IMR-90 (cell line): Measurements from ENCODE around the gene TRPM1. TPM values are rescaled to one million over a fixed set of nuclear protein-coding genes. Genes with fewer than 3 reads are reported as not detected.

Experiments used
- ATAC-seq: fragments of 200-7000 bp; cut with Tn5 transposase; 2 replicates; pipeline ENCODE4 v1.9.1; 2020; ENCODE audit warnings: low read depth, mild to moderate bottlenecking, moderate library complexity
- BruUV-seq: library from RNA; stranded (reverse); fragments of 400-500 nt; replicated peaks from 2 replicates; lab custom pipeline; 2021; lab: Mats Ljungman, UMichigan
- CTCF ChIA-PET: fragments of 300-600 bp; formaldehyde crosslinking; extraction: SDS; loops from one replicate; lab custom pipeline; 2021; ENCODE audit warnings: antibody characterized with exemption; lab: Yijun Ruan, JAX
- POLR2A ChIA-PET: fragments of 300-600 bp; sonication (Branson Sonifier 250); formaldehyde crosslinking; loops from one replicate; lab custom pipeline; 2022; ENCODE audit warnings: antibody characterized with exemption; ENCODE audit not compliant: unreplicated experiment; lab: Charles Lee
- DNase-seq: peaks from one replicate; pipeline ENCODE4 v3.0.0; 2013
- H2AFZ ChIP-seq: replicated peaks from 2 replicates; pipeline ENCODE3; 2013; ENCODE audit warnings: low read length, mild to moderate bottlenecking; ENCODE audit not compliant: poor library complexity
- H2AK5ac ChIP-seq: 2 replicates; pipeline ENCODE4 v1.6.1; 2013; ENCODE audit warnings: low read depth, low read length, inconsistent platforms
- H2AK9ac ChIP-seq: replicated peaks from 2 replicates; pipeline ENCODE3; 2013; ENCODE audit warnings: mild to moderate bottlenecking, low read depth, low read length, moderate library complexity; ENCODE audit not compliant: poor library complexity
- H2BK120ac ChIP-seq: 2 replicates; pipeline ENCODE4 v1.6.1; 2013; ENCODE audit warnings: low read depth, low read length, inconsistent platforms
- H2BK15ac ChIP-seq: 3 replicates; pipeline ENCODE4 v1.6.1; 2013; ENCODE audit warnings: low read depth, low read length, inconsistent platforms
- H2BK20ac ChIP-seq: 2 replicates; pipeline ENCODE4 v1.6.1; 2013; ENCODE audit warnings: low read depth, mild to moderate bottlenecking, inconsistent platforms, low read length, moderate library complexity
- H2BK5ac ChIP-seq: 2 replicates; pipeline ENCODE4 v1.6.1; 2013; ENCODE audit warnings: mild to moderate bottlenecking, low read depth, low read length, inconsistent platforms; ENCODE audit not compliant: poor library complexity, severe bottlenecking
- H3K14ac ChIP-seq: replicated peaks from 2 replicates; pipeline ENCODE4 v1.6.1; 2013; ENCODE audit warnings: low read depth, low read length, inconsistent platforms
- H3K18ac ChIP-seq: 2 replicates; pipeline ENCODE4 v1.6.1; 2013; ENCODE audit warnings: low read depth, low read length, control low read depth
- H3K23ac ChIP-seq: 2 replicates; pipeline ENCODE4 v1.6.1; 2013; ENCODE audit warnings: low read depth, low read length, inconsistent platforms
- H3K27ac ChIP-seq: 2 replicates; pipeline ENCODE4 v1.5.1; 2013; ENCODE audit warnings: mild to moderate bottlenecking, control low read depth, low read length; ENCODE audit not compliant: insufficient read depth
- H3K27me3 ChIP-seq: 2 replicates; pipeline ENCODE4 v1.6.1; 2013; ENCODE audit warnings: low read length; ENCODE audit not compliant: control insufficient read depth, insufficient read depth
- H3K36me3 ChIP-seq: 2 replicates; pipeline ENCODE4 v1.6.1; 2013; ENCODE audit warnings: low read length, mixed read lengths; ENCODE audit not compliant: control insufficient read depth, insufficient read depth
- H3K4ac ChIP-seq: 2 replicates; pipeline ENCODE4 v1.6.1; 2013; ENCODE audit warnings: low read depth, low read length, inconsistent platforms
- H3K4me1 ChIP-seq: 2 replicates; pipeline ENCODE4 v1.6.1; 2013; ENCODE audit warnings: low read length, mixed read lengths; ENCODE audit not compliant: control insufficient read depth, insufficient read depth
- H3K4me2 ChIP-seq: 2 replicates; pipeline ENCODE4 v1.6.1; 2013; ENCODE audit warnings: low read depth, mild to moderate bottlenecking, control low read depth, low read length, moderate library complexity
- H3K4me3 ChIP-seq: 2 replicates; pipeline ENCODE4 v1.5.1; 2013; ENCODE audit warnings: low read depth, mild to moderate bottlenecking, control low read depth, low read length, moderate library complexity; ENCODE audit not compliant: insufficient read depth
- H3K56ac ChIP-seq: 2 replicates; pipeline ENCODE4 v1.6.1; 2013; ENCODE audit warnings: low read length, inconsistent platforms; ENCODE audit not compliant: insufficient read depth; ENCODE audit errors: extremely low read depth
- H3K79me1 ChIP-seq, 2 experiments: 2 replicates each; pipeline ENCODE4 v1.6.1; 2013; ENCODE audit warnings: low read length in 2 of 2, inconsistent platforms in 1 of 2, low read depth in 1 of 2
- H3K9ac ChIP-seq: 2 replicates; pipeline ENCODE4 v1.6.1; 2013; ENCODE audit warnings: low read depth, low read length, control low read depth
- H3K9me1 ChIP-seq: 2 replicates; pipeline ENCODE4 v1.6.1; 2013; ENCODE audit warnings: low read length, inconsistent platforms; ENCODE audit not compliant: insufficient read depth
- H3K9me3 ChIP-seq: 2 replicates; pipeline ENCODE4 v1.6.1; 2013; ENCODE audit warnings: low read length; ENCODE audit not compliant: control insufficient read depth, insufficient read depth
- H4K20me1 ChIP-seq: 2 replicates; pipeline ENCODE4 v1.6.1; 2013; ENCODE audit warnings: low read length, inconsistent platforms; ENCODE audit not compliant: insufficient read depth
- H4K5ac ChIP-seq: 2 replicates; pipeline ENCODE4 v1.6.1; 2013; ENCODE audit warnings: mild to moderate bottlenecking, low read depth, low read length, control low read depth
- H4K8ac ChIP-seq, 2 experiments: 2 replicates each; pipeline ENCODE4 v1.6.1; 2013; ENCODE audit warnings: low read depth in 2 of 2, low read length in 2 of 2, control low read depth in 1 of 2, inconsistent platforms in 1 of 2
- H4K91ac ChIP-seq: 2 replicates; pipeline ENCODE4 v1.6.1; 2013; ENCODE audit warnings: low read depth, low read length, inconsistent platforms; ENCODE audit not compliant: insufficient read depth
- BHLHE40 ChIP-seq: fragments of 150-350 bp; IDR thresholded peaks from 2 replicates; pipeline ENCODE4 v1.6.1; 2016; ENCODE audit warnings: mild to moderate bottlenecking, low read depth, low read length
- CEBPB ChIP-seq: IDR thresholded peaks from 2 replicates; pipeline ENCODE4 v1.6.1; 2012; ENCODE audit warnings: low read depth, low read length, improper control_type of control experiment
- CHD1 ChIP-seq: IDR thresholded peaks from 2 replicates; pipeline ENCODE4 v1.6.1; 2012; ENCODE audit warnings: low read depth, low read length, improper control_type of control experiment
- FOS ChIP-seq: fragments of 150-350 bp; IDR thresholded peaks from 2 replicates; pipeline ENCODE4 v1.6.1; 2016; ENCODE audit warnings: low read depth, low read length
- MAFK ChIP-seq: IDR thresholded peaks from 2 replicates; pipeline ENCODE4 v1.6.1; 2012; ENCODE audit warnings: low read depth, low read length, improper control_type of control experiment
- MAZ ChIP-seq: IDR thresholded peaks from 2 replicates; pipeline ENCODE4 v1.6.1; 2012; ENCODE audit warnings: low read depth, mild to moderate bottlenecking, low read length, improper control_type of control experiment, moderate library complexity, borderline replicate concordance
- NFE2L2 ChIP-seq: fragments of 150-350 bp; IDR thresholded peaks from 2 replicates; pipeline ENCODE4 v1.6.1; 2016; ENCODE audit warnings: low read depth, mild to moderate bottlenecking, low read length
- POLR2A ChIP-seq: IDR thresholded peaks from 2 replicates; pipeline ENCODE4 v1.6.1; 2012; ENCODE audit warnings: mild to moderate bottlenecking, low read depth, low read length
- RAD21 ChIP-seq: IDR thresholded peaks from 2 replicates; pipeline ENCODE4 v1.6.1; 2012; ENCODE audit warnings: low read length, improper control_type of control experiment
- RCOR1 ChIP-seq: IDR thresholded peaks from 2 replicates; pipeline ENCODE4 v1.6.1; 2012; ENCODE audit warnings: mild to moderate bottlenecking, low read length, improper control_type of control experiment; ENCODE audit not compliant: insufficient replicate concordance
- RFX5 ChIP-seq: IDR thresholded peaks from 2 replicates; pipeline ENCODE4 v1.8.0; 2012; ENCODE audit warnings: low read depth, mild to moderate bottlenecking, low read length, moderate library complexity
- SMC3 ChIP-seq: fragments of 150-350 bp; IDR thresholded peaks from 2 replicates; pipeline ENCODE4 v1.6.1; 2016; ENCODE audit warnings: low read depth, mild to moderate bottlenecking, antibody characterized with exemption, low read length, moderate library complexity
- WGBS, 2 experiments: methylation state at CpG; one replicate each; pipeline versions ENCODE4 v1.1.5 to v1.1.7; 2013; ENCODE audit warnings: missing lambda C conversion rate in 2 of 2; ENCODE audit not compliant: insufficient read length in 1 of 2; ENCODE audit errors: extremely low coverage in 2 of 2; 5-methylcytosine and 5-hydroxymethylcytosine counted together
- dilution Hi-C: fragments of 300-500 bp; cut with HindIII; formaldehyde crosslinking; loops from one replicate; pipeline ENCODE4 v1.14.3; 2018; ENCODE audit warnings: low sequenced_read_pairs; ENCODE audit not compliant: unreplicated experiment
- in situ Hi-C: fragments of 300-500 bp; cut with MboI; formaldehyde crosslinking; loops from 3 replicates; pipeline ENCODE4 v1.14.3; 2019; ENCODE audit warnings: low sequenced_read_pairs, inconsistent platforms, mixed read lengths
- intact Hi-C: fragments of 100-400 bp; cut with micrococcal nuclease; formaldehyde crosslinking; loops from 2 replicates; pipeline ENCODE4 v1.10.0; 2022
- polyA plus RNA-seq, 3 experiments: library from polyadenylated mRNA; depleted of rRNA; stranded (reverse); fragments of >200 nt; gene quantifications; 2 replicates each; pipeline ENCODE4 v1.2.3, GENCODE V29; 2012; ENCODE audit warnings: low replicate concordance in 1 of 3
- total RNA-seq: library from RNA; depleted of rRNA; stranded (reverse); fragments of >200 nt; gene quantifications from 2 replicates; pipeline ENCODE4 v1.2.3, GENCODE V29; 2012
- TF ChIP-seq, protein P1 (sequence below): conservative IDR thresholded peaks from 2 replicates; pipeline ENCODE4 v1.5.1; 2012; ENCODE audit warnings: mild to moderate bottlenecking, low read depth, low read length, improper control_type of control experiment
- TF ChIP-seq, protein P2 (sequence below): fragments of 150-350 bp; IDR thresholded peaks from 2 replicates; pipeline ENCODE4 v1.6.1; 2017; ENCODE audit warnings: mild to moderate bottlenecking, antibody characterized with exemption, low read length, low read depth
- TF ChIP-seq, protein P3 (sequence below): fragments of 150-350 bp; IDR thresholded peaks from 2 replicates; pipeline ENCODE4 v1.6.1; 2016; ENCODE audit warnings: low read depth, mild to moderate bottlenecking, low read length, moderate library complexity, borderline replicate concordance

The TRPM1 gene
- total and polyA plus RNA-seq, 2 of the 4 experiments (the other 2 are of a cell fraction): not detected

DNA sequence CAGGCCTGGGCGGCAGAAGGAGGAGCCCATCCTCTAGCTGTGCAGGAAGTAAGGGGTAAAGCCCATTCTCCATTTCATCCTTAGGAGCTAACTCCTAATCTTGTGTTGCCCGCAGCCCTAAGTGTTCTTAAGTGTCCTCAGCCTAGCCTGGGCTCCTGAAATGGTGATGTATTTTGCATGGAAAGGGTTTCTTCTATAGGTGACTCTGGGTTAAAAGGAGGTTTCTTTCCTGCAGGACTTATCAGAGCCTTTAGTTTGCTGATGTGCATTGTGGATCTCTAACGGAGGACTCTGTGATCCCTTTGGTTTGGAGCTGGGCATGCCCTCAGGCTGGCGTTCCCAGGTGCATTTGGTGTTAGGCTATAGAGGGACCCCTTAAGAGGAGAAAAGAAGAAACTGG lies 48.5 kb upstream of the TRPM1 start:
- Histone ChIP-seq H2AK9ac (no peak overlapping the region), H3K9ac (no peak overlapping the region), H2BK5ac (no peak overlapping the region), H3K79me1 (no peaks in the 10 kb centered on the region), H3K9me3 (no peaks in the 10 kb centered on the region), H3K4ac (no peak overlapping the region), H3K4me2 (no peak overlapping the region), H3K4me1 (no peaks in the 10 kb centered on the region), H2BK120ac (no peak overlapping the region), H3K36me3 (no peaks in the 10 kb centered on the region), H2BK20ac (no peak overlapping the region), H2AK5ac (no peak overlapping the region), H2AFZ (no peak overlapping the region), H3K18ac (no peak overlapping the region), H3K27me3 (peaks cover 48% of the 10 kb centered on the region), H4K20me1 (no peaks in the 10 kb centered on the region), H3K27ac (no peak overlapping the region), H4K5ac (no peak overlapping the region), H3K56ac (no peak overlapping the region), H3K9me1 (no peaks in the 10 kb centered on the region), H3K4me3 (no peak overlapping the region), H3K14ac (no peak overlapping the region), H4K91ac (no peak overlapping the region), H2BK15ac (no peak overlapping the region), H4K8ac (no peak overlapping the region), H3K23ac (no peak overlapping the region)
- DNase-seq (no peak), ATAC-seq (no peak)
- WGBS, 2 experiments: no CpG with 5 or more reads among the region's 4 CpGs
- TF ChIP-seq, protein P1, sequence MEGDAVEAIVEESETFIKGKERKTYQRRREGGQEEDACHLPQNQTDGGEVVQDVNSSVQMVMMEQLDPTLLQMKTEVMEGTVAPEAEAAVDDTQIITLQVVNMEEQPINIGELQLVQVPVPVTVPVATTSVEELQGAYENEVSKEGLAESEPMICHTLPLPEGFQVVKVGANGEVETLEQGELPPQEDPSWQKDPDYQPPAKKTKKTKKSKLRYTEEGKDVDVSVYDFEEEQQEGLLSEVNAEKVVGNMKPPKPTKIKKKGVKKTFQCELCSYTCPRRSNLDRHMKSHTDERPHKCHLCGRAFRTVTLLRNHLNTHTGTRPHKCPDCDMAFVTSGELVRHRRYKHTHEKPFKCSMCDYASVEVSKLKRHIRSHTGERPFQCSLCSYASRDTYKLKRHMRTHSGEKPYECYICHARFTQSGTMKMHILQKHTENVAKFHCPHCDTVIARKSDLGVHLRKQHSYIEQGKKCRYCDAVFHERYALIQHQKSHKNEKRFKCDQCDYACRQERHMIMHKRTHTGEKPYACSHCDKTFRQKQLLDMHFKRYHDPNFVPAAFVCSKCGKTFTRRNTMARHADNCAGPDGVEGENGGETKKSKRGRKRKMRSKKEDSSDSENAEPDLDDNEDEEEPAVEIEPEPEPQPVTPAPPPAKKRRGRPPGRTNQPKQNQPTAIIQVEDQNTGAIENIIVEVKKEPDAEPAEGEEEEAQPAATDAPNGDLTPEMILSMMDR: no peak
- TF ChIP-seq NFE2L2: no peak
- TF ChIP-seq MAZ: no peak
- TF ChIP-seq RAD21: no peak
- TF ChIP-seq RFX5: no peak
- TF ChIP-seq CEBPB: no peak
- no peak for TF ChIP-seq CHD1
- TF ChIP-seq BHLHE40: no peak
- no peak for TF ChIP-seq FOS
- no peak for TF ChIP-seq SMC3
- TF ChIP-seq POLR2A: no peak
- TF ChIP-seq, protein P2, sequence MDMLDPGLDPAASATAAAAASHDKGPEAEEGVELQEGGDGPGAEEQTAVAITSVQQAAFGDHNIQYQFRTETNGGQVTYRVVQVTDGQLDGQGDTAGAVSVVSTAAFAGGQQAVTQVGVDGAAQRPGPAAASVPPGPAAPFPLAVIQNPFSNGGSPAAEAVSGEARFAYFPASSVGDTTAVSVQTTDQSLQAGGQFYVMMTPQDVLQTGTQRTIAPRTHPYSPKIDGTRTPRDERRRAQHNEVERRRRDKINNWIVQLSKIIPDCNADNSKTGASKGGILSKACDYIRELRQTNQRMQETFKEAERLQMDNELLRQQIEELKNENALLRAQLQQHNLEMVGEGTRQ: no peak
- TF ChIP-seq RCOR1: no peak
- TF ChIP-seq MAFK: no peak
- TF ChIP-seq, protein P3, sequence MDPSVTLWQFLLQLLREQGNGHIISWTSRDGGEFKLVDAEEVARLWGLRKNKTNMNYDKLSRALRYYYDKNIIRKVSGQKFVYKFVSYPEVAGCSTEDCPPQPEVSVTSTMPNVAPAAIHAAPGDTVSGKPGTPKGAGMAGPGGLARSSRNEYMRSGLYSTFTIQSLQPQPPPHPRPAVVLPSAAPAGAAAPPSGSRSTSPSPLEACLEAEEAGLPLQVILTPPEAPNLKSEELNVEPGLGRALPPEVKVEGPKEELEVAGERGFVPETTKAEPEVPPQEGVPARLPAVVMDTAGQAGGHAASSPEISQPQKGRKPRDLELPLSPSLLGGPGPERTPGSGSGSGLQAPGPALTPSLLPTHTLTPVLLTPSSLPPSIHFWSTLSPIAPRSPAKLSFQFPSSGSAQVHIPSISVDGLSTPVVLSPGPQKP: no peak
- no TSS peak for BruUV-seq
- intact Hi-C loops: no loop called here
- CTCF ChIA-PET: no interaction called here
- POLR2A ChIA-PET: no interaction called here
- in situ Hi-C loops: no loop called here
- dilution Hi-C loops: no loop called here
